Ishikawa (cell line): ENCODE results near the gene OVOL3.
A peak's percentile ranks its signal among the peaks of the same experiment; 100 is the strongest.

Source experiments
- CEBPB ChIP-seq: IDR thresholded peaks from 2 replicates; pipeline ENCODE4 v1.6.1; 2012
- CREB1 ChIP-seq: IDR thresholded peaks from 2 replicates; pipeline ENCODE4 v1.6.1; 2012; ENCODE audit warnings: low read depth
- EGR1 ChIP-seq: IDR thresholded peaks from 2 replicates; pipeline ENCODE4 v1.6.1; 2012
- EP300 ChIP-seq: IDR thresholded peaks from 2 replicates; pipeline ENCODE4 v1.6.1; 2012; ENCODE audit warnings: borderline replicate concordance
- FOXM1 ChIP-seq: IDR thresholded peaks from 2 replicates; pipeline ENCODE4 v1.6.1; 2012; ENCODE audit warnings: low read depth, borderline replicate concordance
- NFIC ChIP-seq: IDR thresholded peaks from 2 replicates; pipeline ENCODE4 v1.6.1; 2012
- RAD21 ChIP-seq: IDR thresholded peaks from 2 replicates; pipeline ENCODE4 v1.6.1; 2012; ENCODE audit warnings: low read depth
- TAF1 ChIP-seq: IDR thresholded peaks from 2 replicates; pipeline ENCODE4 v1.6.1; 2012; ENCODE audit warnings: low read depth, mild to moderate bottlenecking
- TCF12 ChIP-seq: IDR thresholded peaks from 2 replicates; pipeline ENCODE4 v1.6.1; 2012; ENCODE audit warnings: low read depth
- TEAD4 ChIP-seq: IDR thresholded peaks from 2 replicates; pipeline ENCODE4 v1.6.1; 2012
- YY1 ChIP-seq: IDR thresholded peaks from 2 replicates; pipeline ENCODE4 v1.6.1; 2012; ENCODE audit warnings: low read depth
- ZBTB7A ChIP-seq: IDR thresholded peaks from 2 replicates; pipeline ENCODE4 v1.6.1; 2012; ENCODE audit warnings: low read depth
- TF ChIP-seq, protein P1 (sequence below): IDR thresholded peaks from 2 replicates; pipeline ENCODE4 v1.6.1; 2012
- TF ChIP-seq, protein P2 (sequence below): IDR thresholded peaks from 2 replicates; pipeline ENCODE4 v1.6.1; 2012; ENCODE audit warnings: low read depth, mild to moderate bottlenecking
- TF ChIP-seq, protein P3 (sequence below): IDR thresholded peaks from 2 replicates; pipeline ENCODE4 v1.6.1; 2012

OVOL3 gene

DNA sequence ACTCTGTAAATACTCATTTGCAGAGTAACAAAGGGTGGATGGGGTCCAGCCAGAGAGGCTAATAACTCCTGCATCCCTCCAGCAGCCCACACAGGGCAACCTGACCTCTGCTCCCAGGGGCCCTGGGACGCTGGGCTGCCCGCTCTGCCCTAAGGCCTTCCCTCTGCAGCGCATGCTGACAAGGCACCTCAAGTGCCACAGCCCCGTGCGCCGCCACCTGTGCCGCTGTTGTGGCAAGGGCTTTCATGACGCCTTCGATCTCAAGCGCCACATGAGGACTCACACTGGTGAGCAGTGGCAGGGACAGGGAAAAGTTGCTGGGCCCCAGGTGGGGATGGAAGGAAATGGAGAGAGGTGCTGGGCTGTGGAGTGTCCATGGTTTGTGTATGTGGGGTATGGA is 1.7 kb downstream of the OVOL3 start:
- TF ChIP-seq RAD21 = no peak
- TF ChIP-seq FOXM1 = no peak
- TF ChIP-seq, protein P1, sequence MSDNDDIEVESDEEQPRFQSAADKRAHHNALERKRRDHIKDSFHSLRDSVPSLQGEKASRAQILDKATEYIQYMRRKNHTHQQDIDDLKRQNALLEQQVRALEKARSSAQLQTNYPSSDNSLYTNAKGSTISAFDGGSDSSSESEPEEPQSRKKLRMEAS = no peak
- TF ChIP-seq EP300 = no peak
- no peak for TF ChIP-seq EGR1
- TF ChIP-seq YY1 = no peak
- TF ChIP-seq TCF12 = no peak
- TF ChIP-seq CEBPB = no peak
- no peak for TF ChIP-seq CREB1
- TF ChIP-seq, protein P2, sequence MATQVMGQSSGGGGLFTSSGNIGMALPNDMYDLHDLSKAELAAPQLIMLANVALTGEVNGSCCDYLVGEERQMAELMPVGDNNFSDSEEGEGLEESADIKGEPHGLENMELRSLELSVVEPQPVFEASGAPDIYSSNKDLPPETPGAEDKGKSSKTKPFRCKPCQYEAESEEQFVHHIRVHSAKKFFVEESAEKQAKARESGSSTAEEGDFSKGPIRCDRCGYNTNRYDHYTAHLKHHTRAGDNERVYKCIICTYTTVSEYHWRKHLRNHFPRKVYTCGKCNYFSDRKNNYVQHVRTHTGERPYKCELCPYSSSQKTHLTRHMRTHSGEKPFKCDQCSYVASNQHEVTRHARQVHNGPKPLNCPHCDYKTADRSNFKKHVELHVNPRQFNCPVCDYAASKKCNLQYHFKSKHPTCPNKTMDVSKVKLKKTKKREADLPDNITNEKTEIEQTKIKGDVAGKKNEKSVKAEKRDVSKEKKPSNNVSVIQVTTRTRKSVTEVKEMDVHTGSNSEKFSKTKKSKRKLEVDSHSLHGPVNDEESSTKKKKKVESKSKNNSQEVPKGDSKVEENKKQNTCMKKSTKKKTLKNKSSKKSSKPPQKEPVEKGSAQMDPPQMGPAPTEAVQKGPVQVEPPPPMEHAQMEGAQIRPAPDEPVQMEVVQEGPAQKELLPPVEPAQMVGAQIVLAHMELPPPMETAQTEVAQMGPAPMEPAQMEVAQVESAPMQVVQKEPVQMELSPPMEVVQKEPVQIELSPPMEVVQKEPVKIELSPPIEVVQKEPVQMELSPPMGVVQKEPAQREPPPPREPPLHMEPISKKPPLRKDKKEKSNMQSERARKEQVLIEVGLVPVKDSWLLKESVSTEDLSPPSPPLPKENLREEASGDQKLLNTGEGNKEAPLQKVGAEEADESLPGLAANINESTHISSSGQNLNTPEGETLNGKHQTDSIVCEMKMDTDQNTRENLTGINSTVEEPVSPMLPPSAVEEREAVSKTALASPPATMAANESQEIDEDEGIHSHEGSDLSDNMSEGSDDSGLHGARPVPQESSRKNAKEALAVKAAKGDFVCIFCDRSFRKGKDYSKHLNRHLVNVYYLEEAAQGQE = no peak
- TF ChIP-seq TAF1 = no peak
- TF ChIP-seq, protein P3, sequence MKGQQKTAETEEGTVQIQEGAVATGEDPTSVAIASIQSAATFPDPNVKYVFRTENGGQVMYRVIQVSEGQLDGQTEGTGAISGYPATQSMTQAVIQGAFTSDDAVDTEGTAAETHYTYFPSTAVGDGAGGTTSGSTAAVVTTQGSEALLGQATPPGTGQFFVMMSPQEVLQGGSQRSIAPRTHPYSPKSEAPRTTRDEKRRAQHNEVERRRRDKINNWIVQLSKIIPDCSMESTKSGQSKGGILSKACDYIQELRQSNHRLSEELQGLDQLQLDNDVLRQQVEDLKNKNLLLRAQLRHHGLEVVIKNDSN = no peak
- TF ChIP-seq TEAD4 = no peak
- TF ChIP-seq ZBTB7A = no peak
- TF ChIP-seq NFIC = no peak

DNA sequence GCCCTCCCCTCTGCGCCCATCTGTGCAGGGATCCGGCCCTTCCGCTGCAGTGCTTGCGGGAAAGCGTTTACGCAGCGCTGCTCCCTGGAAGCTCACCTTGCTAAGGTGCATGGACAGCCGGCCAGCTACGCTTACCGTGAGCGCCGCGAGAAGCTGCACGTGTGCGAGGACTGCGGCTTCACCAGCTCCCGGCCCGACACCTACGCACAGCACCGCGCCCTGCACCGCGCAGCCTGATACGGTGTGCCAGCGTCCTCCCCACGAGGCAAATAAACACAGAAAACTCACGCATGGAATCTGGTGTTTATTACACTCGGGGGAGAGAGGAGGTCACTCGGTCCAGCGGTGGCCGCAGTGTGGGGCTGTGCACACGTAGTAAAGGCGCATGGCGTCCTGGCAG is 2.5 kb downstream of the OVOL3 start:
- TF ChIP-seq CEBPB (no peak), TCF12 (no peak), CREB1 (no peak), FOXM1 (no peak), ZBTB7A (no peak), TAF1 (no peak), EP300 (no peak), YY1 (no peak), TEAD4 (no peak), EGR1 (no peak)
- TF ChIP-seq, protein P2 = no peak
- TF ChIP-seq, protein P1 = no peak
- TF ChIP-seq, protein P3 = no peak

DNA sequence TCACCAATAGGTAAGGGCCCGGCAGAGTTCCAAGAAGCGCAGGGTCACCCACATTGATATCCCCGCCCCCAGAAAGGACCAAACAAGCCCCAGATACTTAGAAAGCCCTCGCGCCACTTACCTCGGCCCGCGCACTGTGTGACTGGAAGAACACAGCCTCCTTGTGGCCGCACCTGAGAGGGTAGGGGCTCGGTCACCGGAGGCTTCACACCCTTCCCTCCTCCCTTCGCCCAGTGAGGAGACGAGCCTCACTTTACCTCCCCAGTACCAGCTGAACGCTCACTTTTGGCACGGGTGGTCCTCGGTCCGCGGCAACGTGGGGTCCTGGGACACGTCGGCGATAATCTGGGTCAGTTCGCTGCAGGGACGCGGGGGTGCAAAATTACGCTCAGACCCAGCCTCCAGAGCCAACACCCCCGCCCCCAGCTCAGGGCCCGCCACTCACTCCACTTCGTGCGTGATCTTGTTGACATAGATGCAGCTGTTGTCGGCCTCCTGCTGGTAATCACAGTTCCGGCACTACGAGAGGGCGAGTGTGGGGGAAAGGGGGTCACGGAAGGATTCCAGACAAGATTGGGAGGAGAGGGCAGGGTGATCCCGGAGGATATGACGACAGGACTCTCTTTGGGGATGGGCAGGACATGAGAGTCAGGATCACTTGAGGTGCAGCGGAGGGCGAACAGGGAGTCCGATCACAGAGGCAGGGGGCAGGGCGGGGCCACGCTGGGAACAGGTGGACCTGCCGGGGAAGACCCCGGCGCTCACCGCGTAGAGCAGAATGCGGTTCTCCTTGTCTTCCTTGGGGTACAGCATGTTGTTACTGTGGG is 3.2 kb downstream of the OVOL3 start:
- TF ChIP-seq, protein P1 = no peak
- TF ChIP-seq ZBTB7A (peak; percentile 63; the same call in 1 of the 2 replicates), TEAD4 (no peak), TCF12 (no peak), RAD21 (no peak), CEBPB (no peak)

DNA sequence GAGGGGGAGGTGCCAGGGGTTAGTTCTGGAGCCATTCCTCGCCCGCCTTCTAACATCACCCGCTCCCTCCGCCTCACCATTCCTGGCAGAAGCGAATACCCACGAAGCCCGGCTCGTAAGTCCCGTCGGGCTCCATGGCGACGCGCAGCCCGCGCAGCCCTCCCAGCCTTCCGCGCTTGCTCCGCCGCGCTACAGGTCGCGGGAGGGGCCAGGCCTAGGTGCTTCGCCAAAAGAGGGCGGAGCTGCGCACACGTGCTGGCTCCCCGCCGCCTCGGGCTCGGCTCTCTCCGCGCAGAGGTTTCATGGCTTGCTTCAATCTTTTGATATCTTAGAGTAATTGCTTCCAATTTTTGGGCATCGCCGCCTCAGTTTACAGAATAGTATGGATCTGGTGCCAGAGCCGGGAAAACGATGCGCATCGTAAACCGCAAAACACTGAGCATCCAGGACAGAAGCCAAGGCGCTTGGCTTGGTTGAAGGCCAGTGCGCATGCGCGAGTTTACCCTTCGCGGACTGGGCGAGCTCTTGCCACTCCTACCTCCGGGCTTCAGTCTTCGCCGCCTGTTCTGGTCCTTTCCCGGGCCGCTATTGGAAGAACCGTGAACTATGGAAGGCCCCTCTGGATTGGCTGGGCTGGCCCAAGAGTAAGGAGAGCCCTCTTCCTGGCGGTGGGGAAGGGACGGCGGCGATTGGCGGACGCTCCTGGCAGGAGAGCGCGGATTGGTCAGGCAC is 3.9 kb downstream of the OVOL3 start, which contains the start of gene POLR2I:
TSS of gene POLR2I (minus strand) at position 155 of the 732 bp plus-strand sequence. CDS start at position 136, 19 bp downstream.
- TF ChIP-seq, protein P1 = peak; percentile 100
- TF ChIP-seq, protein P2 = no peak
- TF ChIP-seq TEAD4 (0 out of 2 replicates have a peak, but pooled peaks have one; percentile 22), CREB1 (no peak), FOXM1 (0 out of 2 replicates have a peak, but pooled peaks have one; percentile 25), TCF12 (no peak; the same call in 1 of the 2 replicates), TAF1 (0 out of 2 replicates have a peak, but pooled peaks have one; percentile 37), YY1 (peak; percentile 79), EGR1 (no peak), CEBPB (no peak), EP300 (no peak), RAD21 (no peak), NFIC (0 out of 2 replicates have a peak, but pooled peaks have one; percentile 39)
- TF ChIP-seq, protein P3 = peak; percentile 89
